ENCODE data around the gene BRSK2. TPM values are rescaled to one million over a fixed set of nuclear protein-coding genes. Genes with fewer than 3 reads are reported as not detected.

Gene BRSK2
- total and polyA plus RNA-seq, 9 of the 15 experiments (the other 6 are each of a cell fraction or from before 2014, with no cell fraction given): 0.06 to 0.52 (median 0.18) TPM; not detected in 5

DNA sequence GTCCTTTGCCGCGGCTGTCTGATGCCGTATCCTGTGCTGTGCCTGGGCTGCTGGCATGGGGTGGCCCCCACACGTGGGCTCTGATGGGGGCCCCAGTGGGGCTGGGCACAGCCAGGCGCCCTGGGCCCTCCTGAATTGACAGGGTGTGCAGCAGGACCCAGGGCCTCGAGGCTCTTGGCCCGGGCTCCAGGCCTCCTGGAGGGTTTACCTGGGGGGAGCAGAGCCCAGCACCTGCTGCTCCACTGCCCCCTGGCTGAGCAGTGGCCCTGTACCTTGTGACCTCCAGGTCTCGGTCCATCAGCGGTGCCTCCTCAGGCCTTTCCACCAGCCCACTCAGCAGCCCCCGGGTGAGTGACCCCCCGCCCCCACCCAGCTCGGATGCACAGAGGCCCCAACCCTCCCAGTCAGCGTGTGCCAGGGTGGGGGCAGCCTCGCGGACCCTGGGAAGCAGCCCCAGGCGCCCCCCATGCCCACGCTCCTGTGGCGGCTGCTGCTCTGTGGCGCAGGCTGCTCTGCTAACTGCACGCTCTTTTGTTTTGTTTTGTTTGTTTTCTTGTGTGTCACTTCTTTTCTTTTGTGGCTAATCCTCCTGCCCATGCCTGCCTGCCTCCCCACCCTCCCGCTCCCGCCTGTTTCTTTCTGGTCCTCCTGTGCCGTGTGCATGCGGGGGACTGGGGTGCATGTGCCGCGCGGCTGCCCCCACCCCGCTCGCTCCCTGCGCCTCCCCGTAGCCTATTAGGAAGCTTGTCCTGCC lies 59.9 kb downstream of the BRSK2 start (continued):
- TF ChIP-seq REST (IDR thresholded peaks at IDR 0.05; ENCODE audit: borderline replicate concordance) (0 out of 2 replicates have a peak, but pooled peaks have one; percentile 5), REST (CRISPR knock-in tag; IDR thresholded peaks at IDR 0.05; ENCODE audit: low read depth) (no peak), PBX2 (CRISPR knock-in tag; IDR thresholded peaks at IDR 0.05; ENCODE audit: low read depth) (no peak), PBX2 (tag; conservative IDR thresholded peaks at IDR 0.05; ENCODE audit: low read depth) (no peak)

Measured in K562 (cell line).